MCF 10A (cell line): ENCODE results near the gene ZNF771. TPM values are rescaled to one million over a fixed set of nuclear protein-coding genes. Genes with fewer than 3 reads are reported as not detected.
A peak's percentile ranks its signal among the peaks of the same experiment; 100 is the strongest.

Experiments
- BruUV-seq: library from RNA; stranded (reverse); fragments of 400-500 nt; replicated peaks from 2 replicates; lab custom pipeline; 2021; lab: Mats Ljungman, UMichigan
- CTCF ChIA-PET: fragments of 300-600 bp; sonication (Branson Sonifier 250); formaldehyde crosslinking; extraction: SDS; loops from one replicate; lab custom pipeline; 2021; ENCODE audit warnings: antibody characterized with exemption, inconsistent platforms; lab: Yijun Ruan, JAX
- POLR2A ChIA-PET: fragments of 300-600, 350-650 bp; sonication (Branson Sonifier 250); formaldehyde crosslinking; extraction: SDS; loops from one replicate; lab custom pipeline; 2020; ENCODE audit warnings: antibody characterized with exemption, inconsistent platforms; lab: Yijun Ruan, JAX
- DNase-seq: peaks from one replicate; pipeline ENCODE4 v3.0.0-alpha.2; 2018; ENCODE audit not compliant: unreplicated experiment
- H3K27ac Mint-ChIP-seq: one replicate; pipeline ENCODE4 v1.8.0; 2022; ENCODE audit warnings: mild to moderate bottlenecking, low read depth, mixed read lengths; ENCODE audit not compliant: unreplicated experiment
- H3K27me3 Mint-ChIP-seq: one replicate; pipeline ENCODE4 v1.8.0; 2022; ENCODE audit warnings: mixed read lengths; ENCODE audit not compliant: insufficient read depth, unreplicated experiment
- H3K36me3 Mint-ChIP-seq: one replicate; pipeline ENCODE4 v1.8.0; 2022; ENCODE audit warnings: mild to moderate bottlenecking, moderate library complexity, mixed read lengths; ENCODE audit not compliant: insufficient read depth, unreplicated experiment
- H3K4me1 Mint-ChIP-seq: one replicate; pipeline ENCODE4 v1.8.0; 2022; ENCODE audit warnings: mixed read lengths; ENCODE audit not compliant: insufficient read depth, unreplicated experiment
- H3K4me3 Mint-ChIP-seq: one replicate; pipeline ENCODE4 v1.8.0; 2022; ENCODE audit warnings: mild to moderate bottlenecking, moderate library complexity, mixed read lengths; ENCODE audit not compliant: unreplicated experiment
- H3K9me3 Mint-ChIP-seq: one replicate; pipeline ENCODE4 v1.8.0; 2022; ENCODE audit warnings: mixed read lengths; ENCODE audit not compliant: unreplicated experiment
- intact Hi-C: fragments of 100-400 bp; cut with micrococcal nuclease; formaldehyde crosslinking; loops from 2 replicates; pipeline ENCODE4 v1.14.1; 2022
- total RNA-seq: library from RNA; stranded (reverse); gene quantifications from 2 replicates; pipeline ENCODE4 v1.2.3, GENCODE V29; 2022
- TF ChIP-seq, protein P1 (sequence below): fragments of 200-600 bp; IDR thresholded peaks from one replicate; pipeline ENCODE4 v1.8.0; 2022; ENCODE audit warnings: antibody characterized with exemption, mild to moderate bottlenecking; ENCODE audit not compliant: unreplicated experiment

The ZNF771 gene
- total RNA-seq, 1 experiment from 2014 or later, result 8.3 TPM

DNA sequence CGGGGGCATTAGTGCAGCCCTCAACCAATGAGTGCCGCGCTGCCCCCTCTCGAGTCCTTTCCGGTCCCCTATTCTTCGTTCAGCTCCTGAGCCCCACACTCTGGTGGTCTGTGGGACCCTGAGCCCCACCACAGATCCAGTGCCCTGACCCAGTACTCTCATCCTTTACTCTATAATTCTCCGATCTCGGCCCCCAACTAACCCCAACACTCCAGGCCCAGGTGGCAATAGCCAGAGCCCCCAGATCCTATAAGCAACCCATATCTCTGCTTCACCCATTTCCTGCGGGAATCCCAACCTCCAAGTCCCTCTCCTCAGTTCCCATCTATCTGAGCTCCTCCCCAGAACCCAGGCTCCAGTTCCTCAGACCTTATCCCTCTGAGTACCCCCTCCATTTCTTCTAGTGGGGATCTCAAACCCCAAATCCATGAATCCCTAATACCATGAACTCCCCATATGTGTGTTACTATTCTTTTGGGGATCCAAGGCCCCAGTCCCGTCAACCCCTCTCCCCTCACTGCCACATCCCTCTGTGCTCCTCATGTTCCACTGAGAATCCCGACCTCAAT lies 36.1 kb upstream of the ZNF771 start:
- ChIA-PET POLR2A (interaction anchor here (0.6 to 9.6 kb wide), 21 partner anchors 15 to 1524 kb away, joined by 3 to 132 read pairs (median 3); partner anchors contain the start of genes ALDOA, CD2BP2, DCTPP1 and PRR14), CTCF (interaction anchor here (0.5 to 1.6 kb wide), 5 partner anchors 15 to 257 kb away, joined by 3 to 11 read pairs (median 5); partner anchors contain the start of gene ZNF48)
- no peaks in the 10 kb centered on the region for H3K27me3 Mint-ChIP-seq
- TF ChIP-seq, protein P1, sequence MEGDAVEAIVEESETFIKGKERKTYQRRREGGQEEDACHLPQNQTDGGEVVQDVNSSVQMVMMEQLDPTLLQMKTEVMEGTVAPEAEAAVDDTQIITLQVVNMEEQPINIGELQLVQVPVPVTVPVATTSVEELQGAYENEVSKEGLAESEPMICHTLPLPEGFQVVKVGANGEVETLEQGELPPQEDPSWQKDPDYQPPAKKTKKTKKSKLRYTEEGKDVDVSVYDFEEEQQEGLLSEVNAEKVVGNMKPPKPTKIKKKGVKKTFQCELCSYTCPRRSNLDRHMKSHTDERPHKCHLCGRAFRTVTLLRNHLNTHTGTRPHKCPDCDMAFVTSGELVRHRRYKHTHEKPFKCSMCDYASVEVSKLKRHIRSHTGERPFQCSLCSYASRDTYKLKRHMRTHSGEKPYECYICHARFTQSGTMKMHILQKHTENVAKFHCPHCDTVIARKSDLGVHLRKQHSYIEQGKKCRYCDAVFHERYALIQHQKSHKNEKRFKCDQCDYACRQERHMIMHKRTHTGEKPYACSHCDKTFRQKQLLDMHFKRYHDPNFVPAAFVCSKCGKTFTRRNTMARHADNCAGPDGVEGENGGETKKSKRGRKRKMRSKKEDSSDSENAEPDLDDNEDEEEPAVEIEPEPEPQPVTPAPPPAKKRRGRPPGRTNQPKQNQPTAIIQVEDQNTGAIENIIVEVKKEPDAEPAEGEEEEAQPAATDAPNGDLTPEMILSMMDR, result no peak
- no peak for DNase-seq
- peaks cover 43% of the 10 kb centered on the region for H3K4me1 Mint-ChIP-seq
- intact Hi-C loops, result no loop called here
- H3K27ac Mint-ChIP-seq, result peak overlapping the region; percentile 89
- H3K36me3 Mint-ChIP-seq, result no peaks in the 10 kb centered on the region
- no peaks in the 10 kb centered on the region for H3K9me3 Mint-ChIP-seq
- BruUV-seq, result no TSS peak
- H3K4me3 Mint-ChIP-seq, result peak overlapping the region; percentile 78

DNA sequence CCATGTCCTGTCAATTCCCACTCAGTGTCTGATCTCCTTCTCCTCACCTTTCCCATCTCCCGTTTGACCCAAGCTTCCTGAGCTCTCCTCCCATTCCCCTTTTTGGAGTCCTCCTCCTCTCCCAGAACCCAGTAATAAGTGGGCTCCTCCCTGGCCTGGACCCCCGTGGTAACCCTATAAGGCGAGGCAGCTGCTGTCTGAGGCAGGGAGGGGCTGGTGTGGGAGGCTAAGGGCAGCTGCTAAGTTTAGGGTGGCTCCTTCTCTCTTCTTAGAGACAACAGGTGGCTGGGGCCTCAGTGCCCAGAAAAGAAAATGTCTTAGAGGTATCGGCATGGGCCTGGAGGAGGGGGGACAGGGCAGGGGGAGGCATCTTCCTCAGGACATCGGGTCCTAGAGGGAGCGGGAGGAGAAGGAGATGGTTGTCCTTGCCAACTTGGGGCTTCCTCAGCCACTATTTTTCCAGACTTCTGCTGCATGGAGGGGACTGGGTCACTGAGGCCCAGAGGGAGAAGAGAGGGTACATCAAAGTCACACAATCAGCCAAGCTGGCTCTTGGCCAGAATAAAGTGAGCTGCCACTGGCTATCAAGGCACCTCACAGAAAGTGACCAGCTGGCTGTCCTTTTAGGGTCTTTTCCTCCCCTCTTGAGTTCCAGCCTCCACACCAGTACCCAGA lies 35.2 kb upstream of the ZNF771 start:
- intact Hi-C loops, result no loop called here
- Mint-ChIP-seq H3K4me3 (peak overlapping the region; percentile 78), H3K4me1 (peaks cover 37% of the 10 kb centered on the region), H3K27me3 (no peaks in the 10 kb centered on the region), H3K27ac (no peak overlapping the region), H3K36me3 (no peaks in the 10 kb centered on the region), H3K9me3 (no peaks in the 10 kb centered on the region)
- POLR2A ChIA-PET, result interaction anchor here (0.6 to 9.6 kb wide), 4 partner anchors 15 to 530 kb away, joined by 3 to 132 read pairs (median 8); partner anchors contain the start of genes ALDOA and CD2BP2
- CTCF ChIA-PET, result interaction anchor here (1.1 to 1.6 kb wide), 2 partner anchors 37 to 256 kb away, joined by 4 to 11 read pairs; no protein-coding TSS in a partner anchor
- no TSS peak for BruUV-seq
- no peak for DNase-seq
- TF ChIP-seq, protein P1, result no peak

DNA sequence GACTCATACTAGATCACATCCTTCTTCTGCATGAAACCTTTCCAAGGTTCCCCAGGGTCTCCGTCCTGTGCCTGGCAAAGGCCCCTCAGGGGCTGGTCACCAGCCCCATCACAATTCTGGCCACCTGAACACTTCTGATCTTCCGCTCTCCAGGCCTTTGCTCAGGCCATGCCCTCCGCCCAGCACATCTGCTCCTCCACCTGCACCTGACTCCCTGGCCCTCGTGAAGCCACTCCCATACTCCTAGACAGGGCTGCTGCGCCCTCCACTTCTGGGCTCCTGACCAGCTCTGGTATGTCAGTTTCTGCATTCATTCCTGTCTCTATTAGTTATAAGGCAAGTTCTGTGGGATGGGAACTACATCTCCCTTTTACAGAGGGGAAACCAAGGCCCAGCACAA lies 34.7 kb upstream of the ZNF771 start:
- Mint-ChIP-seq H3K36me3 (no peaks in the 10 kb centered on the region), H3K27me3 (no peaks in the 10 kb centered on the region), H3K27ac (no peak overlapping the region), H3K9me3 (no peaks in the 10 kb centered on the region), H3K4me3 (no peak overlapping the region), H3K4me1 (peaks cover 36% of the 10 kb centered on the region)
- POLR2A ChIA-PET, result no interaction called here
- no peak for DNase-seq
- BruUV-seq, result no TSS peak
- intact Hi-C loops, result no loop called here
- TF ChIP-seq, protein P1, result no peak
- CTCF ChIA-PET, result interaction anchor here (0.7 kb wide), 1 partner anchor 372 kb away, joined by 4 read pairs; no protein-coding TSS in a partner anchor

DNA sequence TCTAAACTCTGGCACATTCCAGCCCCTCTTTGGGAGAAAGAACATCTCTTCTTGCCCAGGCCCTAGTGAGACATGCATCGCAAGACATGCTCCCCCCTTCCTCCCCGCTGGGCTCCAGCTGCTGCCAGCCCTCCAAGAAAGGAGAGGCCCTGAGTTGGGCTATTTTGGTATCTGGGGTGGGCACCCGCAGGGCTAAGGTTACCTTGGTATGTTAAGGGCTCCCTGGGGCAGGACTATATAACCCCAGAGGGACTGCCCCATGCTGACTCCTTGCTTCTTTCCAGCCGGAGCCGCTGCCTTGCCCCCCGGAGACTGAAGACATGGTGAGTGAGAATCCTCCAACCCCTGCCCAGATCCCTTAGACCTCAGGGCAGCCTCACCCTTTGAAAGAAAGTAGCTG lies 32.9 kb upstream of the ZNF771 start, which contains the start of gene MYL11:
MYL11 (plus strand) TSS at position 265 of the 400 bp plus-strand sequence; CDS start at position 321, 56 bp downstream.
- ChIA-PET CTCF (interaction anchor here (0.6 to 2.6 kb wide), 2 partner anchors 35 to 210 kb away, joined by 4 to 9 read pairs; no protein-coding TSS in a partner anchor), POLR2A (no interaction called here)
- Mint-ChIP-seq H3K4me3 (no peak within 1 kb of the TSS), H3K27ac (no peak within 1 kb of the TSS), H3K4me1 (peaks cover 19% of the 10 kb centered on the region), H3K27me3 (no peaks in the 10 kb centered on the region), H3K36me3 (no peaks in the 10 kb centered on the region), H3K9me3 (no peaks in the 10 kb centered on the region)
- intact Hi-C loops, result no loop called here
- no TSS peak for BruUV-seq
- DNase-seq, result no peak
- TF ChIP-seq, protein P1, result no peak
